B cell (primary cell): Measurements from ENCODE around the gene HNRNPLL. TPM values are rescaled to one million over a fixed set of nuclear protein-coding genes. Genes with fewer than 3 reads are reported as not detected.

ENCODE experiments used
- ATAC-seq: fragments of 200-7000 bp; cut with Tn5 transposase; one replicate; pipeline ENCODE4 v1.10.0; 2021; ENCODE audit warnings: low read depth, mild to moderate bottlenecking, moderate number of reproducible peaks, moderate library complexity
- CTCF ChIA-PET: fragments of 350-600 bp; sonication (Branson Sonifier 250); formaldehyde crosslinking; loops from one replicate; lab custom pipeline; 2021; ENCODE audit warnings: antibody characterized with exemption, inconsistent platforms; lab: Charles Lee
- POLR2A ChIA-PET: fragments of 350-600 bp; sonication (Branson Sonifier 250); formaldehyde crosslinking; loops from one replicate; lab custom pipeline; 2021; ENCODE audit warnings: antibody characterized with exemption; lab: Charles Lee
- DNase-seq: peaks from one replicate; pipeline ENCODE4 v3.0.0; 2013
- H2AFZ ChIP-seq: 2 replicates; pipeline ENCODE4 v1.6.1; 2012; ENCODE audit warnings: mild to moderate bottlenecking, low read depth, low read length; ENCODE audit not compliant: insufficient read depth, poor library complexity, severe bottlenecking
- H3K27ac ChIP-seq, 2 donors: 1 replicate in 1 of 2; 2 replicates in 1 of 2; pipeline ENCODE4 v1.5.1; 2012 to 2013; ENCODE audit warnings: low read length in 2 of 2, mild to moderate bottlenecking in 2 of 2, moderate library complexity in 1 of 2
- H3K27me3 ChIP-seq, 4 experiments: fragments of 200-600 bp in 1 of 4; sonication (generic) in 1 of 4; replicated peaks in 1 of 4; 1 replicate in 2 of 4; 2 replicates in 2 of 4; pipeline versions ENCODE4 v1.6.1 to v1.7.0; 2013 to 2016; ENCODE audit warnings: low read length in 3 of 4, mild to moderate bottlenecking in 2 of 4, mixed read lengths in 1 of 4, moderate library complexity in 1 of 4; ENCODE audit not compliant: insufficient read depth in 4 of 4, control insufficient read depth in 3 of 4; ENCODE audit errors: control extremely low read depth in 1 of 4
- H3K36me3 ChIP-seq, 2 experiments: replicated peaks in 1 of 2; 1 replicate in 1 of 2; 2 replicates in 1 of 2; pipeline versions ENCODE4 v1.6.1 to v1.7.1; 2013; ENCODE audit warnings: low read length in 1 of 2; ENCODE audit not compliant: insufficient read depth in 2 of 2, control insufficient read depth in 1 of 2; ENCODE audit errors: control extremely low read depth in 1 of 2, extremely low read depth in 1 of 2
- H3K4me1 ChIP-seq, 2 donors: fragments of 200-600 bp in 1 of 2; sonication (generic) in 1 of 2; 1 replicate in 1 of 2; 2 replicates in 1 of 2; pipeline versions ENCODE4 v1.5.1 to v1.6.1; 2013 to 2017; ENCODE audit warnings: low read length in 2 of 2; ENCODE audit not compliant: control insufficient read depth in 2 of 2, insufficient read depth in 2 of 2
- H3K4me2 ChIP-seq: replicated peaks from 2 replicates; pipeline ENCODE3; 2012; ENCODE audit warnings: mild to moderate bottlenecking, low read depth, low read length; ENCODE audit not compliant: poor library complexity, severe bottlenecking
- H3K4me3 ChIP-seq, 5 experiments: fragments of 200-600 bp in 1 of 5; sonication (generic) in 1 of 5; 1 replicate in 3 of 5; 2 replicates in 2 of 5; pipeline versions ENCODE4 v1.5.1 to v1.7.0; 2011 to 2016; ENCODE audit warnings: low read length in 4 of 5, mild to moderate bottlenecking in 4 of 5, low read depth in 2 of 5, control low read depth in 1 of 5, moderate library complexity in 1 of 5; ENCODE audit not compliant: insufficient read depth in 1 of 5; ENCODE audit errors: control extremely low read depth in 1 of 5, extremely low read depth in 1 of 5
- H3K79me2 ChIP-seq: fragments of 200-600 bp; sonication (generic); one replicate; pipeline ENCODE4 v1.6.0; 2016; ENCODE audit warnings: low read length; ENCODE audit not compliant: control insufficient read depth, insufficient read depth
- H3K9ac ChIP-seq: fragments of 200-600 bp; sonication (generic); 2 replicates; pipeline ENCODE4 v1.6.1; 2017; ENCODE audit warnings: mild to moderate bottlenecking, low read length, moderate library complexity
- H3K9me3 ChIP-seq, 3 donors: one replicate each; pipeline versions ENCODE4 v1.6.1 to v1.7.1; 2013; ENCODE audit warnings: low read length in 2 of 3; ENCODE audit not compliant: control insufficient read depth in 2 of 3, insufficient read depth in 1 of 3; ENCODE audit errors: control extremely low read depth in 1 of 3
- H4K20me1 ChIP-seq: 2 replicates; pipeline ENCODE4 v1.6.0; 2012; ENCODE audit warnings: mild to moderate bottlenecking, low read length; ENCODE audit not compliant: insufficient read depth, control insufficient read depth, poor library complexity, severe bottlenecking
- H3K27ac Mint-ChIP-seq: one replicate; pipeline ENCODE4 v1.8.0; 2021; ENCODE audit warnings: mixed read lengths
- H3K27me3 Mint-ChIP-seq: one replicate; pipeline ENCODE4 v1.8.0; 2021; ENCODE audit warnings: mixed read lengths
- H3K4me1 Mint-ChIP-seq: one replicate; pipeline ENCODE4 v1.8.0; 2021; ENCODE audit warnings: mixed read lengths
- H3K4me3 Mint-ChIP-seq: one replicate; pipeline ENCODE4 v1.8.0; 2021; ENCODE audit warnings: mixed read lengths
- H3K9me3 Mint-ChIP-seq: one replicate; pipeline ENCODE4 v1.8.0; 2022; ENCODE audit warnings: mixed read lengths; ENCODE audit not compliant: insufficient read depth
- CTCF ChIP-seq: fragments of 200-600 bp; IDR thresholded peaks from one replicate; pipeline ENCODE4 v1.8.0; 2022; ENCODE audit warnings: antibody characterized with exemption, mild to moderate bottlenecking
- EZH2 ChIP-seq: IDR thresholded peaks from 2 replicates; pipeline ENCODE4 v1.6.1; 2012; ENCODE audit warnings: borderline replicate concordance, low read depth, mild to moderate bottlenecking, moderate library complexity, low read length; ENCODE audit not compliant: insufficient read depth, poor library complexity, severe bottlenecking
- WGBS: methylation state at CpG from one replicate; pipeline ENCODE4 v1.1.5; 2013; ENCODE audit warnings: missing lambda C conversion rate; ENCODE audit not compliant: insufficient coverage; 5-methylcytosine and 5-hydroxymethylcytosine counted together
- intact Hi-C: fragments of 100-400 bp; cut with micrococcal nuclease; formaldehyde crosslinking; loops from one replicate; pipeline ENCODE4 v1.10.0; 2022
- polyA plus RNA-seq: library from polyadenylated mRNA; depleted of rRNA; stranded (reverse); fragments of >200 nt; gene quantifications from 2 replicates; pipeline ENCODE4 v1.2.3, GENCODE V29; 2012
- total RNA-seq, 2 donors: library from RNA; stranded (reverse); fragments of 120-200 nt in 1 of 2; gene quantifications; 1 replicate in 1 of 2; 2 replicates in 1 of 2; pipeline versions ENCODE4 v1.2.3 to v1.2.4, GENCODE V29; 2013 to 2022

The HNRNPLL gene
- total and polyA plus RNA-seq, 2 donors (not counting 1 experiment from before 2014, with no cell fraction given): 2.1 to 6.7 TPM

GRCh38 chr2:38551171-38551570, 51.6 kb downstream of the HNRNPLL start:
- Histone ChIP-seq H2AFZ (no peak overlapping the region), H3K27ac (no peak overlapping the region), H3K9me3 (peaks cover 0 to 4% (median 0%) of the 10 kb centered on the region in 3 donors), H3K4me3 (no peak overlapping the region), H3K4me1 (no peaks in the 10 kb centered on the region), H3K27me3 (peaks cover 0 to 18% (median 13%) of the 10 kb centered on the region in 4 experiments), H3K9ac (no peak overlapping the region), H3K79me2 (no peaks in the 10 kb centered on the region), H3K36me3 (no peaks in the 10 kb centered on the region), H4K20me1 (no peaks in the 10 kb centered on the region), H3K4me2 (no peak overlapping the region)
- intact Hi-C loops: no loop called here
- no peaks in the 10 kb centered on the region for H3K4me1 Mint-ChIP-seq
- no peak overlapping the region for H3K27ac Mint-ChIP-seq
- POLR2A ChIA-PET: no interaction called here
- no peaks in the 10 kb centered on the region for H3K9me3 Mint-ChIP-seq
- CTCF ChIA-PET: interaction anchor here (1.4 to 2.6 kb wide), 2 partner anchors 14 to 43 kb away, joined by 3 to 6 read pairs; no protein-coding TSS in a partner anchor
- no peak for TF ChIP-seq CTCF
- TF ChIP-seq EZH2: no peak
- no peak overlapping the region for H3K4me3 Mint-ChIP-seq
- DNase-seq (no peak), ATAC-seq (no peak)
- no CpG with 5 or more reads among the region's 3 CpGs for WGBS
- peaks cover 37% of the 10 kb centered on the region for H3K27me3 Mint-ChIP-seq

- Histone ChIP-seq H3K4me2 (no peak overlapping the region), H3K27ac (no peak overlapping the region), H2AFZ (no peak overlapping the region), H3K36me3 (no peaks in the 10 kb centered on the region), H3K9ac (no peak overlapping the region), H3K79me2 (no peaks in the 10 kb centered on the region), H3K4me1 (no peaks in the 10 kb centered on the region), H4K20me1 (no peaks in the 10 kb centered on the region), H3K27me3 (peaks cover 0 to 18% (median 13%) of the 10 kb centered on the region in 4 experiments), H3K9me3 (peaks cover 0 to 4% (median 0%) of the 10 kb centered on the region in 3 donors), H3K4me3 (no peak overlapping the region)
- ChIA-PET CTCF (interaction anchor here (0.8 to 2.6 kb wide), 2 partner anchors 13 to 14 kb away, joined by 6 read pairs; no protein-coding TSS in a partner anchor), POLR2A (no interaction called here)
- H3K27ac Mint-ChIP-seq: no peak overlapping the region
- WGBS: 100% methylated on average over 1 of the region's 4 CpGs
- DNase-seq: no peak
- no peaks in the 10 kb centered on the region for H3K4me1 Mint-ChIP-seq
- TF ChIP-seq EZH2: no peak
- TF ChIP-seq CTCF: no peak
- H3K27me3 Mint-ChIP-seq: peaks cover 36% of the 10 kb centered on the region
- H3K9me3 Mint-ChIP-seq: no peaks in the 10 kb centered on the region
- ATAC-seq: no peak
- H3K4me3 Mint-ChIP-seq: no peak overlapping the region
- intact Hi-C loops: no loop called here
Measured at GRCh38 chr2:38549851-38550250, 52.9 kb downstream of the HNRNPLL start.
